Stimulated activated CD8-positive, alpha-beta memory T cell treated with anti-CD3 and anti-CD28 coated beads, Interleukin-2, amount 100 ng/mL, for 48 hours (primary cell): ENCODE data around the gene MTF2.

Experiments used
- DNase-seq, 2 donors: peaks; one replicate each; pipeline ENCODE4 v3.0.0-alpha.2; 2020; ENCODE audit warnings: low read depth in 2 of 2

The MTF2 gene

DNA sequence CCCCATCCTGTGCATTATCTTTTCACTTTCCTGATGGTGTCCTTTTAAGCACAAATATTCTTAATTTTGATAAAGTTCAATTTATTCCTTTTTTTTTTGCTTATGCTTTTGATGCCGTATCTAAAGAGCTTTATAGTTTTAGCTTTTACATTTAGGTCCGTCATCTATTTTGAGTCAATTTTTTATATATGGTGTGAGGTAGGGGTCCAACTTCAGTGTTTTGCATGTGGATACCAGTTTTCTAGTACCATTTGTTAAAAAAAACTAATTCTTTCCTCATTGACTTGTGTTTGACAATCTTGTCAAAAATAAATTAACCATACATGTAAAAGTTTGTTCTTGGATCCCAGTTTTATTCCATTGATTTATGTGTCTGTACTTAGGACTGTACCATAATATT is 4.9 kb downstream of the MTF2 start:
- no peak for DNase-seq

GRCh38 chr1:93087532-93087931 is 8.4 kb downstream of the MTF2 start:
- DNase-seq: no peak

- no peak for DNase-seq
These were observed 14.4 kb downstream of the MTF2 start for GRCh38 chr1:93093332-93094006.

DNA sequence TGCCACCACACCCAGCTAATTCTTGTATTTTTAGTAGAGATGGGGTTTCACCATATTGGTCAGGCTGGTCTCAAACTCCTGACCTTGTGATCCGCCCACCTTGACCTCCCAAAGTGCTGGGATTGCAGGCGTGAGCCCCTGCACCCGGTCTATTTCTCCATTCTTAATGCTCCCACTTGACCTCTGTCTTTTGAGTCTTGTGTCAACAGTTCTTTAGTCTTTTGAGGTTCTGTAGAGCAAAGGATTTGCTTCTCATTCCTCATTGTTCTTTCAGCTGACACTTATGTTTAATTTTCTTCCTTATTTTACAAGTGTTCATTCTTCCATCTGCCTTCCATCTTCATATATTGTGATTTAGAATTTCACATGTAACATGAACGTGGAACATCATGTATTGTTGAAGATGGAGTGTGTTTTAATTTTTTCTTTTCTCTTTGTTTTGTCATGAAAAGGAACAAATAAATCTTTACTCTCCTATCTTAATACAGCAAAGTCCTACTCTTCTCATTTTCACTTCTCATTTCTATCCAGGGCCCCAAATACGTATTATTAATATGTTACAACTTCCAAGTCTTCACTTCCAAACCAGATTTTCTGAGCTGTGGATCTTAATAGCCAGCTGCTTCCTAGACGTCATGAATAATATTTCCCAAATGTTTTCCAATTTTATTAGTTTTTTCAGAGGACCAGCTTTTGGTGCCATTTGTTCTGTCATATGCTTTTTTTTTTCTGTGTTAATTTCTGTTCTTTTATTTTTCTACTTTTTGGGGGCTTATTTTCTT is 16.9 kb downstream of the MTF2 start:
- DNase-seq: no peak

DNA sequence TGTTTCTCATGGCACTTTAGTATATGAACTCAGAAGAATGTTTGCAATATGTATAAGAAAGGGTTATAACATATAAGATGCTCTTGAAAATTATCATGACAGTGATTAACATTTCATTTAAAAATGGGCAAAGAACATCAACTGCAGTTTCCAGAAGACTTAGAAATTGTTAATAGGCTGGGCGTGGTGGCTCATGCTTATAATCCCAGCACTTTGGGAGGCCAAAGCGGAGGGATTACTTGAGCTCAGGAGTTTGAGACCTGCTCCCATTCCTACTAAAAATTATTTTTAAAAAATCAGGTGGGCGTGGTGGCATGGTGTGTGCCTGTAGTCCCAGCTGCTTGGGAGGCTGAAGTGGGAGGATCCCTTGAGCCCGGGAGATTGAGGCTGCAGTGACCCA is 23.1 kb downstream of the MTF2 start:
- no peak for DNase-seq

GRCh38 chr1:93106226-93106625 is 27.1 kb downstream of the MTF2 start:
- no peak for DNase-seq

DNA sequence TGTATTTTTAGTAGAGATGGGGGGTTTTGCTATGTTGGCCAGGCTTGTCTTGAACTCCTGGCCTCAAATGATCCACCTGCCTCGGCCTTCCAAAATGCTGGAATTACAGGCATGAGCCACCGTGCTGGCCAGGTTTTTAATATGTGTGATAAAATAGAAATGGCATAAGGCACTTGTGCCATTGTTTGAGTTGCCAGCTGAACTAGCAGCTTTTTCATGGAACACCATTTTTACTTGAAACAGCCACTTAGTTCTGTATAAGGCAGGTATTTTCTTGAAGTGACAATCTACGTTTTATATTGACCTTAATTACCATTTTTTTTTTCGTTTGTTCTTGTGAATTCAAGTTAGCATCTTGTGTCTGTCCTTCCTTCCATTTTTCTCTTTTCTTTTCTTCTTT is 28.3 kb downstream of the MTF2 start:
- no peak for DNase-seq

DNA sequence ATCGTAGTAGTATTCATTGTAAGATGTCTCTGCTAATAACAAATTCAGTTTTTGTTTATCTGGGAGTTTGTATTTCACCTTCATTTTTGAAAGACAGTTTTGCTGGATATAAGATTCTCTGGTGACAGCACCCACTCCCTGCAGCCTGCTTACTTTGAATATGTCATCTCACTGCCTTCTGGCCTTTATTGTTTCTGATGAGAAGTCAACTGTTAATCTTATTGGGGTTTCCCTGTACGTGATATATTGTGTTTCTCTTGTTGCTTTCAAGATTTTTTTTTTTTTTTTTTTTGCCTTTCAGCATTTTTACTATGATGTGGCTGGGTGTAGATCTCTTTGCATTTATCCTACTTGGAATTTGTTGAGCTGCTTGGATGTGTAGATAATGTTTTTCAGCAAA is 29.3 kb downstream of the MTF2 start:
- no peak for DNase-seq

DNA sequence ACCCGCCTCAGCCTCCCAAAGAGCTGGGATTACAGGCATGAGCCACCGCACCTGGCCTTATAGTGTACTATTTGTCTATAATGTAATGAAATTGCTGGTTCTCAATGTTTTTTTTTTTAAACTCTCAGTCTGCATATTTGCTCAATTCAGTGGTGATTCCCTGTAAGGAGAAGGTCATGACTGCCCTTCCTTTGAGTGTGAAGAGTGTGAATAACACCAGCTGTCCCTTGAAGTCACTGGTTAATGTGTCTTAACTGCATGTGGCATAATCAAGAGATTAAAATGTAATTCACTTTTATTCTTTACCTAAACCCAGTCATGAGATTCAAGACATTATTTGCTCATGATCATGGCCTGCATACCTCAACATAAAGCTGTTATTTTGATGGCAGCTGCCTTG is 30.5 kb downstream of the MTF2 start:
- DNase-seq: no peak

GRCh38 chr1:93111065-93111464 is 32.0 kb downstream of the MTF2 start:
- no peak for DNase-seq

- DNase-seq: no peak
These were observed 32.5 kb downstream of the MTF2 start for GRCh38 chr1:93111561-93111960.

DNA sequence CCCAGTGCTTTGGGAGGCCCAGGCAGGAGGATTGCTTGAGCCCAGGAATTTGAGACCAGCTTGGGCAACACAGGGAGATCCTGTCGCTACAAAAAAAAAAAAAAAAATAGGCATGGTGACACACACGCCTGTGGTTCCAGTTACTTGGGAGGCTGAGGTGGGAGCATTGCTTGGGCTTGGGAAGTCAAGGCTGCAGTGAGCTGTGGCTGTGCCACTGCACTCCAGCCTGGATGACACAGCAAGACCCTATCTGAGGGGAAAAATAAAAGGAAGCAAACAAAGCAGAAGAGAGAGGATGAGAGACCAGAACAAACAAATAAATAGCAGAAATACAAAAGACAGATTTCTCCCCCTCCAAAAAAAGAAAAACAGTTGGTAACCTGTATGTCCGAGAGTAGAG is 34.0 kb downstream of the MTF2 start:
- no peak for DNase-seq

DNA sequence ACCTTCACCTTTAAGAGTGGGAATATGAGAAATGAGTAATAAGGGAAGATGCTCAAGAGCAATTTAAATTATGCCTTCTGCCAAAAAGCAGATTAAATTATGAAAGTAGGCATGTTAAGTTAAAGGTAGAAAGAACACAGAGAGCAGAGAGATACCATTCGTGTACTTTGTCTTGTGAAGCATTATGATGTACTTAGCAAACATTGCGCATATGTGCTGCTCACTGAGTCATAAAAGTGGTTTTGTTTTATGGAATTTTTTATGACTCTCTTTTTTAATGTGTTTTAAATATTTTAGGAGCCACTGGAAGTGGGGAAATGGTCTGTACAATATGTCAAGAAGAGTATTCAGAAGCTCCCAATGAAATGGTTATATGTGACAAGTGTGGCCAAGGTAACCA is 35.3 kb downstream of the MTF2 start:
- DNase-seq: no peak

DNA sequence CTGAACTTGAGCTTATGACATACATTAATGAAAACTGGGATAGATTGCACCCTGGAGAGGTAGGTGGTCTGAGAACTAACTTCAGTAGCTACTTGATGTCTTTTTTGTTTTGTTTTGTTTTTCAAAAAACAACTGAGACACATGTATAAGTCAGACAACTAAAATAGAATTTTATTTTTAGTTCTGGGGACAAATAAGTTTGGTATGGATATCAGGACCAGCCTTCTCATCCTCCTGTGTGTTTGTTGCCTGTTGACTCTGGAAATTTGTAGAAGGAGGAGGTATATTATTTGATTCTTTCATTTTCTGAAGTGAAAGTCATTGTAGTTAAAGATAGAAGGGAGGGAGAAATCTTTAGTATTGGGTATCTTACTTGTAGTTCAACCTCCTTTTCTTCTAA is 41.5 kb downstream of the MTF2 start:
- DNase-seq: no peak

DNA sequence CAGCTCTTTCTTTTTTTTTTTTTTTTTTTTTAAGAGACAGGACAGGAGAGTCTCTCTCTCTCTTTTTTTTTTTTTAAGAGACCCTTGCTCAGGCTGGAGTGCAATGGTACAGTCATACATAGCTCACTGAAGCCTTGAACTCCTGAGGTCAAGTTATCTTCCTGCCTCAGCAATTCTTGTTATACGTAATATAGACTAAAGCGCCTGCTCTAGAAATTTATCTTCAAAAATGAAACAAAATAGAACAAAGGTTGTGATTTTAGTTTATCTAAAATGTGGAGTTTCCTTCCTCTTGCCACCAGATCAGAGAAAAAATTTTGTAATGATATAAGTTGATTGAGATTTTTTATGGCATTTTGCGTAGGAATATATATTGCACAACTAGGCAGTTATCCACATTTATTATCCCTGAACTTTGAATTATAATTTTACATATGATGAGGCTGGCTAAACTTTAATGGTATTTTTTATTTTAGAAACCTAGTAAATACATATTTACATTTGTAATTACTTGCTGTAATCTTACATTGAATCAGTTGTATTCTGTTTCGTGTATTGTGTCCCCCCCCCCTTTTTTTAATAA is 44.2 kb downstream of the MTF2 start:
- DNase-seq: no peak

DNA sequence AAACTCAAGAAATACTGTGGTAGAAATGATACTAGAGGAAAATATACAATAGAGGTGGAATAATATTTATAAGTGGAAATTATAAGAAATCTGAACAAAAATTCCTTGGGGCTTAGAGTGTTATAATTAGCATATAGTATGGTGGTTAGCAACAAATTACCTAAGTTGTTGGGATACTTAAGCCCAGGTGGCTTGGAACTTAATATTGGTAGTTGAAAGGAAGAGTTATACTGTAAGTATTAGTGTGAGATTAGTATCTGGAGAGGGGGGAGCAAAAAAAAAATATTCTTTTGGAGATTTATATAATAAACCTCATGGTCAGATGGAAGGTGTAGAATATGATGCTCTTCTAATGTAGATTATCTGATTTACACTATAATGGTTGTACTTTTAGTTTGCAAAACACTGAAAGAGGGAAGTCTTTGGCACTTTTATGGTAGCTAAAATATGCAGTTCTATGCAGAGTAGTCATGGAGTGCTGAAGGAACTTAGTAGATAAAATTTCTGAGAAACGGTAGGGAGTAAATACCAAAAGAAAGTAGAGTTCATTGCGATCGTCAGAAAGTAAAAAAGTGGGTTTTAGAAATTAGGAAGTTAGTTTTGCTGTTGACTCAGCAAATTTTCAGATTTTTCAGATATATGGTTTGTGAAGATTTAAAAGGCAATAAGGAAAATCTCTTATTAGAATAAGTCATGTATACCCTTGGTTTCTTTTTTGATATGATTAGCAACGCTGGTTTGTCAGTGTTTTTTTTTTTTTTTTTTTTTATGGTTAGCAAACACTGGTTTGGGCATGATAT is 45.7 kb downstream of the MTF2 start:
- no peak for DNase-seq

GRCh38 chr1:93129507-93130099 is 50.5 kb downstream of the MTF2 start:
- no peak for DNase-seq

GRCh38 chr1:93132638-93133037 is 53.6 kb downstream of the MTF2 start:
- no peak for DNase-seq

DNA sequence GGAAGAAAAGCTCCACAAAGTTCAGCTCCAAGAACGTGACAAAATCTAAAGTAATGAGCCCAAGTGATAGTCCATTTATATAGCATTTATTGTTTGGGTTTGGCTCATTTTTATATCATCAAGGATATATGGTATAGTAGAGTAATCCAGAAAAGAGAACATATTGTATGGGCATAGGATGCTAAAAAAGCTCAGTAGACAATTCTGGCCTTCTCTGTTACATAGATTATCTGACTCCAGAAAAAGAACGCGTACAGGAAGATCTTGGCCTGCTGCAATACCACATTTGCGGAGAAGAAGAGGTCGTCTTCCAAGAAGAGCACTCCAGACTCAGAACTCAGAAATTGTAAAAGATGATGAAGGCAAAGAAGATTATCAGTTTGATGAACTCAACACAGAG is 57.4 kb downstream of the MTF2 start:
- no peak for DNase-seq

DNA sequence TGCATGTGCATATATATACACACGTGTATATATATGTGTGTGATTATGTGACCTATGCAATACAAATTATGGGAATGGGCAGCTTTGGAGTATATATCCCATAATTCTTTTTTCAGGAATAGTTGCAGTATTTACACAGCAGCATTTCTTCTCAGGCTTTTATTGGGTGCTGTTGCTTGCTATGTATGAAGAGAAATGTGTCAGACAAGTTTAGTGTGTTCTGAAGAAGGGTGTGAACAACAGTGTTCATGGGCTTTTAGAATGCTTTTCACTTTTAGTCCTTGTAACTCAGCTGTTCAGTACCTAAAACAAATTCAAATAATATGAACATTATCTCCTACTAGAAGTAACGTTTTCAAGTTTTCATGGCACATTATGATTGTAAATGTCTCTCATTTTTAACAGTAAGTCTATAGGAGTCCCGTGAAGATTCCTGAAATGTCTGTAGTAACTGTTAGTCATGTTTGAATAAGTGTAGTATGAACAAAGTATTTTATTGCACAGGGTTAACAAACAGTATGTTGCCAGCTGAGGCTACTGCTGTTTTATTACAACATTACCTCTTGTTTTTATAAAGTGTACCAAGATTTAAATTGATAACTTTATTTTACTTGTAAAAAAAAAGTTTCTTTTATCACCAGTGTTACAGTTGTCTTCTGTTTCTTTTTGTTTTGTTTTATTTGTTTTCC is 58.7 kb downstream of the MTF2 start:
- no peak for DNase-seq

- no peak for DNase-seq
These were observed 61.0 kb downstream of the MTF2 start for GRCh38 chr1:93140106-93140505.
